GM18517 (cell line): ENCODE measurements around the gene FAHD1.

ENCODE experiments used
- ATAC-seq: cut with Tn5 transposase; IDR thresholded peaks from one replicate; pipeline ENCODE4 v1.9.1; 2021; ENCODE audit warnings: mild to moderate bottlenecking, moderate library complexity; ENCODE audit not compliant: unreplicated experiment

Gene FAHD1

GRCh38 chr16:1878256-1878655 is 51.2 kb downstream of the FAHD1 start:
- no peak for ATAC-seq
